Calu3 (cell line): ENCODE measurements around the gene PPP1R13B. TPM values are rescaled to one million over a fixed set of nuclear protein-coding genes. Genes with fewer than 3 reads are reported as not detected.
"Not testable (repeated sequence)": the region's sequence is repeated elsewhere in the genome, so short reads cannot be mapped to it uniquely, and the experiment has no call there.

Experiments
- BruUV-seq: library from RNA; stranded (reverse); fragments of 400-500 nt; replicated peaks from 2 replicates; lab custom pipeline; 2021; lab: Mats Ljungman, UMichigan
- CTCF ChIA-PET: fragments of 300-600 bp; sonication (Branson Sonifier 250); formaldehyde crosslinking; loops from one replicate; lab custom pipeline; 2022; ENCODE audit warnings: antibody characterized with exemption; lab: Charles Lee
- DNase-seq: peaks from one replicate; pipeline ENCODE4 v3.0.0; 2022
- H3K27ac Mint-ChIP-seq: one replicate; pipeline ENCODE4 v1.8.0; 2022; ENCODE audit warnings: mixed read lengths; ENCODE audit not compliant: unreplicated experiment
- H3K27me3 Mint-ChIP-seq: one replicate; pipeline ENCODE4 v1.8.0; 2022; ENCODE audit warnings: mixed read lengths; ENCODE audit not compliant: unreplicated experiment
- H3K36me3 Mint-ChIP-seq: one replicate; pipeline ENCODE4 v1.8.0; 2022; ENCODE audit warnings: mild to moderate bottlenecking, moderate library complexity, mixed read lengths; ENCODE audit not compliant: insufficient read depth, unreplicated experiment
- H3K4me1 Mint-ChIP-seq: one replicate; pipeline ENCODE4 v1.8.0; 2022; ENCODE audit warnings: mild to moderate bottlenecking, low read depth, mixed read lengths; ENCODE audit not compliant: unreplicated experiment
- H3K4me3 Mint-ChIP-seq: one replicate; pipeline ENCODE4 v1.8.0; 2022; ENCODE audit warnings: mild to moderate bottlenecking, low read depth, moderate library complexity, mixed read lengths; ENCODE audit not compliant: unreplicated experiment
- H3K9me3 Mint-ChIP-seq: one replicate; pipeline ENCODE4 v1.8.0; 2022; ENCODE audit warnings: low read depth, mixed read lengths; ENCODE audit not compliant: unreplicated experiment
- CTCF ChIP-seq: fragments of 200-600 bp; IDR thresholded peaks from one replicate; pipeline ENCODE4 v1.8.0; 2022; ENCODE audit warnings: antibody characterized with exemption; ENCODE audit not compliant: unreplicated experiment
- intact Hi-C: fragments of 100-400 bp; cut with micrococcal nuclease; formaldehyde crosslinking; loops from one replicate; pipeline ENCODE4 v1.10.0; 2022; ENCODE audit not compliant: unreplicated experiment
- total RNA-seq: library from RNA; stranded (reverse); gene quantifications from 2 replicates; pipeline ENCODE4 v1.2.3, GENCODE V29; 2022

Gene PPP1R13B
- total RNA-seq, 1 experiment from 2014 or later: 27.7 TPM

DNA sequence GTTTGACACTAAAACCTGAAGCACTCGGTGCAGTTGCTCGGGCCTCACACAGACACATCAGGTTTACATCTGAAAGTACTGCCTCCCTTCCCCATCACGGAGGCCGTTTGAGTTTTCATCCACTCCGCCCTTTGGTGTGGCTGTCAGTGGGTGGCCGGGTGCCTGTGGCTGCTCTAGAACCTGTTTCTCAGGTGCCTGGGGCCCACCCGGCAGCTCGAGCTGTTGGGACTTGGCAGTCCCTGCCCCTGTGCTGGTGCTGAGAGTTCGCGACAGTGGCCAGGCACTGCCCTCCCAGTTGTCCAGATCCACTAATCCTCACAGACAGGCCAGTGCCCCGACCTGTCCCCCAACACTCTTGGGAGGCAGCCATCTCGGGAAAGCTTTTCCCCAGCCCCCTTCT lies 154.5 kb downstream of the PPP1R13B start:
- intact Hi-C loops: no loop called here
- H3K27ac Mint-ChIP-seq: no peak overlapping the region
- CTCF ChIA-PET: no interaction called here
- BruUV-seq: no TSS peak
- H3K9me3 Mint-ChIP-seq: no peaks in the 10 kb centered on the region
- no peak overlapping the region for H3K4me3 Mint-ChIP-seq
- H3K27me3 Mint-ChIP-seq: no peaks in the 10 kb centered on the region
- DNase-seq: no peak
- peaks cover 37% of the 10 kb centered on the region for H3K36me3 Mint-ChIP-seq
- no peaks in the 10 kb centered on the region for H3K4me1 Mint-ChIP-seq
- no peak for TF ChIP-seq CTCF

- Mint-ChIP-seq H3K4me3 (no peak overlapping the region), H3K9me3 (no peaks in the 10 kb centered on the region), H3K27me3 (no peaks in the 10 kb centered on the region), H3K36me3 (peaks cover 39% of the 10 kb centered on the region), H3K27ac (no peak overlapping the region), H3K4me1 (no peaks in the 10 kb centered on the region)
- BruUV-seq: no TSS peak
- no peak for TF ChIP-seq CTCF
- intact Hi-C loops: no loop called here
- no peak for DNase-seq
- CTCF ChIA-PET: no interaction called here
These were observed 155.2 kb downstream of the PPP1R13B start for GRCh38 chr14:103692159-103692558.

- H3K27me3 Mint-ChIP-seq, intact Hi-C loops, H3K4me3 Mint-ChIP-seq, DNase-seq, BruUV-seq, H3K4me1 Mint-ChIP-seq, H3K27ac Mint-ChIP-seq, H3K9me3 Mint-ChIP-seq: not testable (repeated sequence)
- H3K36me3 Mint-ChIP-seq: peaks cover 43% of the 10 kb centered on the region
- CTCF ChIA-PET: interaction anchor here (0.6 kb wide), 1 partner anchor 710 kb away, joined by 3 read pairs; no protein-coding TSS in a partner anchor
These were observed 155.7 kb downstream of the PPP1R13B start for GRCh38 chr14:103691655-103692054.

- H3K4me3 Mint-ChIP-seq: no peak overlapping the region
- H3K27me3 Mint-ChIP-seq: no peaks in the 10 kb centered on the region
- no peak for DNase-seq
- no peak overlapping the region for H3K27ac Mint-ChIP-seq
- H3K4me1 Mint-ChIP-seq: no peaks in the 10 kb centered on the region
- peaks cover 43% of the 10 kb centered on the region for H3K36me3 Mint-ChIP-seq
- CTCF ChIA-PET: no interaction called here
- intact Hi-C loops: no loop called here
- BruUV-seq: no TSS peak
- TF ChIP-seq CTCF: no peak
- H3K9me3 Mint-ChIP-seq: no peaks in the 10 kb centered on the region
These were observed 157.0 kb downstream of the PPP1R13B start for GRCh38 chr14:103690332-103690731.

- Mint-ChIP-seq H3K27ac (no peak overlapping the region), H3K9me3 (no peaks in the 10 kb centered on the region), H3K36me3 (peaks cover 45% of the 10 kb centered on the region), H3K4me1 (no peaks in the 10 kb centered on the region), H3K27me3 (no peaks in the 10 kb centered on the region), H3K4me3 (no peak overlapping the region)
- no peak for TF ChIP-seq CTCF
- CTCF ChIA-PET: no interaction called here
- DNase-seq: no peak
- BruUV-seq: no TSS peak
- intact Hi-C loops: no loop called here
These were observed 158.2 kb downstream of the PPP1R13B start for GRCh38 chr14:103688906-103689902.
